Sigmoid colon (tissue), 7 donors: Measurements from ENCODE around the gene TTLL12. TPM values are rescaled to one million over a fixed set of nuclear protein-coding genes. Genes with fewer than 3 reads are reported as not detected.

Experiments used
- DNase-seq: peaks from one replicate; pipeline ENCODE4 v3.0.0-alpha.2; 2019
- H3K27ac ChIP-seq, 4 donors: fragments of 200-600 bp; sonication (generic); one replicate each; pipeline ENCODE4 v1.5.1; 2016 to 2019; ENCODE audit warnings: mild to moderate bottlenecking in 1 of 4
- H3K27me3 ChIP-seq, 3 donors: fragments of 200-600 bp; sonication (generic); one replicate each; pipeline ENCODE4 v1.5.1; 2019; ENCODE audit warnings: mild to moderate bottlenecking in 1 of 3
- H3K36me3 ChIP-seq, 4 donors: fragments of 200-600 bp; sonication (generic); one replicate each; pipeline ENCODE4 v1.5.1; 2016 to 2019
- H3K4me1 ChIP-seq, 4 donors: fragments of 200-600 bp; sonication (generic); one replicate each; pipeline ENCODE4 v1.5.1; 2017 to 2019
- H3K4me3 ChIP-seq, 4 donors: fragments of 200-600 bp; sonication (generic); one replicate each; pipeline ENCODE4 v1.5.1; 2017 to 2019; ENCODE audit warnings: mild to moderate bottlenecking in 2 of 4, moderate library complexity in 1 of 4
- H3K9me3 ChIP-seq, 4 donors: fragments of 200-600 bp in 3 of 4; sonication (generic) in 3 of 4; one replicate each; pipeline versions ENCODE4 v1.5.1 to v1.6.1; 2013 to 2019
- EP300 ChIP-seq, 4 donors: sonication (generic); formaldehyde crosslinking; IDR thresholded peaks; one replicate each; pipeline ENCODE4 v1.6.1; 2017; ENCODE audit warnings: antibody characterized with exemption in 4 of 4
- POLR2A ChIP-seq, 2 donors: fragments of 450-650 bp; IDR thresholded peaks; one replicate each; pipeline ENCODE4 v1.6.1; 2016; ENCODE audit warnings: antibody characterized with exemption in 2 of 2, mild to moderate bottlenecking in 2 of 2, moderate library complexity in 2 of 2
- POLR2AphosphoS5 ChIP-seq, 4 donors: sonication (generic); formaldehyde crosslinking; IDR thresholded peaks; one replicate each; pipeline ENCODE4 v1.6.1; 2017; ENCODE audit warnings: antibody characterized with exemption in 4 of 4
- WGBS, 2 donors: extraction: QIAGEN DNeasy Blood & Tissue Kit; methylation state at CpG; one replicate each; pipeline ENCODE4 v1.1.7; 2013; 5-methylcytosine and 5-hydroxymethylcytosine counted together
- intact Hi-C: fragments of 100-400 bp; cut with DNase I; formaldehyde crosslinking; loops from one replicate; pipeline ENCODE4 v1.15.1; 2023
- polyA plus RNA-seq, 3 donors: library from polyadenylated mRNA; stranded (reverse); fragments of 200-250 nt; gene quantifications; one replicate each; pipeline ENCODE4 v1.2.3, GENCODE V29; 2013
- total RNA-seq, 4 donors: library from RNA; depleted of rRNA; stranded (reverse); fragments of >200 nt; gene quantifications; one replicate each; pipeline ENCODE4 v1.1.0, GENCODE V29; 2016
- TF ChIP-seq, protein P1 (sequence below), 4 experiments: fragments of 450-650 bp in 3 of 4; fragments of 200-600 bp in 1 of 4; IDR thresholded peaks; one replicate each; pipeline ENCODE4 v1.5.1; 2016 to 2019; ENCODE audit warnings: antibody characterized with exemption in 4 of 4, mild to moderate bottlenecking in 3 of 4, moderate library complexity in 2 of 4
- donor health status: healthy with polysubstance abuse.
- donor health status: Bipolar disorder and iron deficiency.
- donor health status: healthy.

The TTLL12 gene
- total and polyA plus RNA-seq, 7 donors = 13.2 to 127 (median 21.3) TPM

DNA sequence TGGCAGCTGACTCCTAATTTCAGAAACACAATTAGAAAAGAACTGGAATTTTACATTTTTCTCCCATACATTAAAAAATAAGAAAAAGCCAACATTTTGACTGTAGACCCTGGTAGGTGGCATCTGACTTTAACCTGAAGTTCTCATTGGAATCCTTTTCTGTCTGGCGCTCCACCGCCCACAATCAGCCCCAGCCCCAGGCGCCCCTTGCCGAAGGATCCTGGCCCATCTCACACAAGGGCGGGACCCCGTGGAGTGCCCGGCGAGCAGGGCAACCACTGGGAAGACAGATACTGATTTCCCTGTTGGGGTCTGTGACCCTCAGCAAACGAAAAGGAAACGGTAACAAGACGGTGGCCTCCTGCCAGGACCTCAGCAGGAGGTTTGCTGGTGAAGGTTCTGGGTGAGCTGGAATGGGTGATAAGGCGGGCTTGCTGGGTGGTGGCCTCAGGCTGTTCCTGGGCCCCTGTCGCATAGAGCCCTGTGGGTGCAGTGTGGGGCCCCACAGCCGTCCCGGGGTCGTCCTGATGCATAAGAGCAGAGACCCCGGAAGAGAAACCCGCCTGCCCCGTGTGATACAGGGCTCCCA is 19.8 kb downstream of the TTLL12 start:
- H3K36me3 ChIP-seq = peaks cover 8 to 62% (median 10%) of the 10 kb centered on the region in 4 donors
- peaks cover 0 to 14% (median 11%) of the 10 kb centered on the region in 4 donors for H3K4me1 ChIP-seq
- H3K27ac ChIP-seq = no peak overlapping the region

DNA sequence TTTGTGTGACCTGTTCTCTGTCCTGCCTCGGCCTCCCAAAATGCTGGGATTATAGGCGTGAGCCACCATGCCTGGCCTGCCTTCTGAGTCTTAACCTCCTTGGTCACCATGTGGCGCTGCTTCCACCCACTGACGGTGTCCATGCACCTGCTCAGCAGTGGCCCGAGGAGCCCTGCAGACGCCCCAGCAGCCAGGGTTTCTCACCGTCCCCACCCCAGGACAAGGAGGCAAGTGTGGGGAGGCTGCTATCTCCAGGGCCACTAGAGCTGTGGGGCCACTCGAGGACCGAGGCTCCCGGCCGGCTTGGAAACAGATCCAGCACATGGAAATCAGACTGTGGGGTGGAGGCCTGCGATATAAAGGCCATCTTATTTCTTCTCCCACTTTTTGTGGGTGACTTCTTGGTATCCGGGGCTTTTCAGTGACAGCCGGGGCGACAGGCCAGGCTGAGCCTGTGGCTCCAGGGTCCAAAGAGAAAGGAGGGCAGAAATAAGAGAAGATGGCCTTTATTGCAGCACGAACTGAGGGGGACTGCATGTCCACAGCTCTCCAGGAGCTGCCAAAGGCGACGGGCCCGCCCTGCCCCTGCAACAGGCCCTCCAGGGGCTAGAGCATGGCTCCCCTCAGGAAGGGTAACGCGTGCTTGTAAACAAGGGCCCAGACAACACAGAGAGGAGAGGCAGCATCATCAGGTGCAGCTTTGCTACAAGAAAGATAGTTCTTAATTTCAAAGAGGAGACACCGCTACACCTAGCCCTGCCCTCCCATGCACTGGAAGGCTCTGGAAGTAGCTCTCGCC is 20.6 kb downstream of the TTLL12 start:
- Histone ChIP-seq H3K27me3 (no peaks in the 10 kb centered on the region), H3K4me3 (no peak overlapping the region), H3K27ac (no peak overlapping the region), H3K36me3 (peaks cover 4 to 56% (median 5%) of the 10 kb centered on the region in 4 donors), H3K4me1 (peaks cover 0 to 14% (median 11%) of the 10 kb centered on the region in 4 donors), H3K9me3 (no peaks in the 10 kb centered on the region)
- TF ChIP-seq POLR2AphosphoS5 (IDR thresholded peaks at IDR 0.05) (no peak), EP300 (IDR thresholded peaks at IDR 0.05) (no peak), POLR2A (IDR thresholded peaks at IDR 0.05) (no peak)
- TF ChIP-seq, protein P1, sequence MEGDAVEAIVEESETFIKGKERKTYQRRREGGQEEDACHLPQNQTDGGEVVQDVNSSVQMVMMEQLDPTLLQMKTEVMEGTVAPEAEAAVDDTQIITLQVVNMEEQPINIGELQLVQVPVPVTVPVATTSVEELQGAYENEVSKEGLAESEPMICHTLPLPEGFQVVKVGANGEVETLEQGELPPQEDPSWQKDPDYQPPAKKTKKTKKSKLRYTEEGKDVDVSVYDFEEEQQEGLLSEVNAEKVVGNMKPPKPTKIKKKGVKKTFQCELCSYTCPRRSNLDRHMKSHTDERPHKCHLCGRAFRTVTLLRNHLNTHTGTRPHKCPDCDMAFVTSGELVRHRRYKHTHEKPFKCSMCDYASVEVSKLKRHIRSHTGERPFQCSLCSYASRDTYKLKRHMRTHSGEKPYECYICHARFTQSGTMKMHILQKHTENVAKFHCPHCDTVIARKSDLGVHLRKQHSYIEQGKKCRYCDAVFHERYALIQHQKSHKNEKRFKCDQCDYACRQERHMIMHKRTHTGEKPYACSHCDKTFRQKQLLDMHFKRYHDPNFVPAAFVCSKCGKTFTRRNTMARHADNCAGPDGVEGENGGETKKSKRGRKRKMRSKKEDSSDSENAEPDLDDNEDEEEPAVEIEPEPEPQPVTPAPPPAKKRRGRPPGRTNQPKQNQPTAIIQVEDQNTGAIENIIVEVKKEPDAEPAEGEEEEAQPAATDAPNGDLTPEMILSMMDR (IDR thresholded peaks at IDR 0.05) = no peak
- intact Hi-C loops = no loop called here
- DNase-seq = no peak
- WGBS, 2 donors = 88 to 90% methylated on average over 23 of the region's 23 CpGs

More for the DNA sequence above, 19.8 kb downstream of the TTLL12 start:
- Histone ChIP-seq H3K9me3 (no peaks in the 10 kb centered on the region), H3K27me3 (no peaks in the 10 kb centered on the region), H3K4me3 (no peak overlapping the region)
- intact Hi-C loops = no loop called here
- DNase-seq = no peak
- WGBS, 2 donors = 92 to 95% methylated on average over 19 of the region's 19 CpGs
- TF ChIP-seq POLR2AphosphoS5 (IDR thresholded peaks at IDR 0.05) = no peak

DNA sequence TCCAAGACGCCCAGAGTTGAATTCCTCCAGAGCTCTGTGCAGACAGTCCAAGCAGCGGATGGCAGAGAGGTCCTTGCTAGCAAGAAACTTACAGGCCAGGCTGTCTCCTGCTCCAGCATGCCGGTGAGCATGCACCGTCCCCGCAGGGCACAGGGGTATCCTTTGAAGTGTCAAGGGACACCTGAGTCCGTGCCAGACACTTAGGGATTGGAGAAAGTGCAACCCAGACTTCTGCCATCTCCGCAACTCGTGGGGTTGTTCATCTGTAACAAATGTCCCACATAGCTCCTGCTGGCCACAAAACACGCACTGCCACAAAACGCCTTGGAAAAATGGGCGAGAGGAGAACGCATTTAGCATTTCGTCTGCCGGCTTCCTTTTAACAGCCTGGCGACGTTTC is 22.3 kb downstream of the TTLL12 start:
- 50 to 73% methylated on average over 16 of the region's 16 CpGs for WGBS, 2 donors
- Histone ChIP-seq H3K27me3 (no peaks in the 10 kb centered on the region), H3K9me3 (no peaks in the 10 kb centered on the region)

DNA sequence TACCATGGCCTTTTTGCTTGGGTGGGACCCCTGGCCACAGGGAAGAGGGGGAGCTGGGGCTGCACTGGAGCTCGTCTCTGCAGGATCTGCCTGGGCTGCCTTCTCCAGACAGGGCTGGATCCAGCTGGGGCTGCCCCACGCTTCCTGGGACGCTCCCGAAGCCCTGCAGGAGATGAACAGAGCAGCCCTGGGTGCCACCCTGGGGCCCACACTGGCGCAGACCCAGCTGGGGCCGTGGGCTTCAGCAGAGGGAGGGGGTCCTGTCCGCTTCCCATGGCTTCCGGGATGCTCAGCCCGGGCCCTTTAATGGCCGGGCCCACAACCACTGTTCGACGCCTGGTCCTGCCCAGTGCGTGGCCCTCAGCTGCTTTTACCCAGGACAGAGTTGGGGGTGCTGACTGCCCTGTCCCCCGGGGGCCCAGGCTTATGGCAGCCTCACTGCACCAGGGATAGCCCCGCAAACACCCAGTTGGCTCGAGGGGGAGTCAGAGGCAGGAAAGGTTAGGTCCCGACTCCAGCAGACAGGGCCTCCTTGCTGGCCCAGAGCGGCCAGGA is 23.6 kb downstream of the TTLL12 start:
- no peak for DNase-seq
- no peaks in the 10 kb centered on the region for H3K27me3 ChIP-seq
- WGBS, 2 donors = 67 to 86% methylated on average over 18 of the region's 18 CpGs
- peak overlapping the region in 2 of 4 donors; percentile 31 to 45 for H3K27ac ChIP-seq
- no peak overlapping the region for H3K4me3 ChIP-seq
- H3K9me3 ChIP-seq = no peaks in the 10 kb centered on the region
- TF ChIP-seq POLR2A (IDR thresholded peaks at IDR 0.05) = no peak
- TF ChIP-seq EP300 (IDR thresholded peaks at IDR 0.05) = no peak
- TF ChIP-seq POLR2AphosphoS5 (IDR thresholded peaks at IDR 0.05) = no peak
- H3K4me1 ChIP-seq = peaks cover 0 to 14% (median 11%) of the 10 kb centered on the region in 4 donors
- peaks cover 0 to 33% (median 0%) of the 10 kb centered on the region in 4 donors for H3K36me3 ChIP-seq
- intact Hi-C loops = no loop called here

More for the DNA sequence above, 22.3 kb downstream of the TTLL12 start:
- intact Hi-C loops = no loop called here
- H3K27ac ChIP-seq = no peak overlapping the region
- TF ChIP-seq EP300 (IDR thresholded peaks at IDR 0.05) = no peak
- DNase-seq = no peak
- peaks cover 0 to 44% (median 0%) of the 10 kb centered on the region in 4 donors for H3K36me3 ChIP-seq
- peaks cover 0 to 14% (median 11%) of the 10 kb centered on the region in 4 donors for H3K4me1 ChIP-seq
- no peak overlapping the region for H3K4me3 ChIP-seq

DNA sequence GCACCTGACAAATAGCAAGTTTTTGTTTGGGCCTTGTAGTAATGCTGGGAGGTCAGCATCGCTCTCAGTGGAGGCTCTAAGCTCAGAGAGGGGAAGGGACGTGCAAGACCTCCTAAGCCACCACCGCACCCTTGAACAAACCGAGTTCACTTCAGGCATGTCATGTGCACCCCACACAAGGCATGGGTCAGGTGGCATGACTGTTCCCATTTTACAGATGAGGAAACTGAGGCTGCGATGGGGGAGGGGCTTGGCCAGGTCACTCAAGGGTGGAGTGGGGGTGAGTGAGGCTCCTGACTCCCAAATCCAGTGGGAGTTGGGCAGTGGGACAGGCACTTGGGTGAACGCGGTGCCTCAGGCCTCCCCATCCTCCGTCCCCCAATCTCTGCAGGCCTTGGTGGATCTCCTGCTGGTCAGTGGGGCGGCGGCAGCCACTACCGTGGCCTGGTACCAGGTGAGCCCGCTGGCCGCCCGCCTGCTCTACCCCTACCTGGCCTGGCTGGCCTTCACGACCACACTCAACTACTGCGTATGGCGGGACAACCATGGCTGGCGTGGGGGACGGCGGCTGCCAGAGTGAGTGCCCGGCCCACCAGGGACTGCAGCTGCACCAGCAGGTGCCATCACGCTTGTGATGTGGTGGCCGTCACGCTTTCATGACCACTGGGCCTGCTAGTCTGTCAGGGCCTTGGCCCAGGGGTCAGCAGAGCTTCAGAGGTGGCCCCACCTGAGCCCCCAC is 24.4 kb downstream of the TTLL12 start:
- peaks cover 0 to 14% (median 11%) of the 10 kb centered on the region in 4 donors for H3K4me1 ChIP-seq
- WGBS, 2 donors = 93 to 96% methylated on average over 24 of the region's 24 CpGs
- no peaks in the 10 kb centered on the region for H3K27me3 ChIP-seq
- H3K36me3 ChIP-seq = peaks cover 0 to 26% (median 0%) of the 10 kb centered on the region in 4 donors
- H3K9me3 ChIP-seq = no peaks in the 10 kb centered on the region
- H3K27ac ChIP-seq = no peak overlapping the region
- H3K4me3 ChIP-seq = no peak overlapping the region
- no peak for DNase-seq
- intact Hi-C loops = no loop called here
- TF ChIP-seq POLR2AphosphoS5 (IDR thresholded peaks at IDR 0.05) (no peak), EP300 (IDR thresholded peaks at IDR 0.05) (no peak), POLR2A (IDR thresholded peaks at IDR 0.05) (no peak)
- TF ChIP-seq, protein P1 (IDR thresholded peaks at IDR 0.05) = no peak
